ENCODE measurements around the gene SLC29A4.
"Not testable (repeated sequence)": the region's sequence is repeated elsewhere in the genome, so short reads cannot be mapped to it uniquely, and the experiment has no call there.

DNA sequence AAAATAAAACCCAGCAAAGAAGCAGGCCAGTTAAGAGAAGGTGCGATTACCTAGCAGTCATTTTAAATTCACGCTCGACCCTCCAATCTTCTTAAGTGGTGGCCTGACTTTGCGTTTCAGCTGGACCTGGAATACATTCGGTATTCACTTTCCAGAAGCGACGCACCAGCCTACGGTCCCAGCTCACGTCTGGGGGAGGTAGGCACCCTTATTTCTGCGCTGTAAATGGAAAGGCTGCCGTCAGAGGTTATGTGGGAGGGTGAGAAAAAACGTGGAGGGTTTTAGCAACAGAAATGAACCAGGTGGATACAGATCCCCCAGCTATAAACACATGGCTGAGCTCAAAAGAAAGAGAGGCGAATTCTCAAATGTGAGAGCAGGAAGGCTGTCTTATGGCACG, 29.2 kb upstream of the SLC29A4 start:
- TF ChIP-seq, protein P1, sequence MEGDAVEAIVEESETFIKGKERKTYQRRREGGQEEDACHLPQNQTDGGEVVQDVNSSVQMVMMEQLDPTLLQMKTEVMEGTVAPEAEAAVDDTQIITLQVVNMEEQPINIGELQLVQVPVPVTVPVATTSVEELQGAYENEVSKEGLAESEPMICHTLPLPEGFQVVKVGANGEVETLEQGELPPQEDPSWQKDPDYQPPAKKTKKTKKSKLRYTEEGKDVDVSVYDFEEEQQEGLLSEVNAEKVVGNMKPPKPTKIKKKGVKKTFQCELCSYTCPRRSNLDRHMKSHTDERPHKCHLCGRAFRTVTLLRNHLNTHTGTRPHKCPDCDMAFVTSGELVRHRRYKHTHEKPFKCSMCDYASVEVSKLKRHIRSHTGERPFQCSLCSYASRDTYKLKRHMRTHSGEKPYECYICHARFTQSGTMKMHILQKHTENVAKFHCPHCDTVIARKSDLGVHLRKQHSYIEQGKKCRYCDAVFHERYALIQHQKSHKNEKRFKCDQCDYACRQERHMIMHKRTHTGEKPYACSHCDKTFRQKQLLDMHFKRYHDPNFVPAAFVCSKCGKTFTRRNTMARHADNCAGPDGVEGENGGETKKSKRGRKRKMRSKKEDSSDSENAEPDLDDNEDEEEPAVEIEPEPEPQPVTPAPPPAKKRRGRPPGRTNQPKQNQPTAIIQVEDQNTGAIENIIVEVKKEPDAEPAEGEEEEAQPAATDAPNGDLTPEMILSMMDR (IDR thresholded peaks at IDR 0.05) = not testable (repeated sequence)
- TF ChIP-seq POLR2A (IDR thresholded peaks at IDR 0.05) = not testable (repeated sequence)

Measured in adrenal gland (tissue), 5 donors.